K562 (cell line): Measurements from ENCODE around the gene SCRN2. TPM values are rescaled to one million over a fixed set of nuclear protein-coding genes. Genes with fewer than 3 reads are reported as not detected.

Experiments used
- ARID4B ChIP-seq: sonication (generic); formaldehyde crosslinking; IDR thresholded peaks from 2 replicates; pipeline ENCODE4 v1.8.0; 2022; ENCODE audit warnings: mild to moderate bottlenecking, missing genetic modification reagents
- CBX3 ChIP-seq, 2 experiments: IDR thresholded peaks; 1 replicate in 1 of 2; 2 replicates in 1 of 2; pipeline ENCODE4 v1.6.1; 2012; ENCODE audit warnings: inconsistent platforms in 2 of 2, low read length in 2 of 2, borderline replicate concordance in 1 of 2, control low read depth in 1 of 2
- CGGBP1 ChIP-seq: fragments of 250-450 bp; sonication (Bioruptor Pico); IDR thresholded peaks from 2 replicates; pipeline ENCODE4 v1.9.0; 2021; ENCODE audit warnings: mild to moderate bottlenecking
- E2F6 ChIP-seq, 2 experiments: IDR thresholded peaks; 2 replicates each; pipeline ENCODE4 v1.6.1; 2011; ENCODE audit warnings: borderline replicate concordance in 1 of 2, control low read depth in 1 of 2, low read depth in 1 of 2, low read length in 1 of 2, mild to moderate bottlenecking in 1 of 2, mixed read lengths in 1 of 2, moderate library complexity in 1 of 2; ENCODE audit not compliant: insufficient read depth in 1 of 2, insufficient read length in 1 of 2, poor library complexity in 1 of 2, severe bottlenecking in 1 of 2; ENCODE audit errors: extremely low read depth in 1 of 2
- EP300 ChIP-seq: IDR thresholded peaks from 2 replicates; pipeline ENCODE4 v1.6.1; 2012; ENCODE audit warnings: low read length, improper control_type of control experiment
- EP400 ChIP-seq: fragments of 450-650 bp; IDR thresholded peaks from 2 replicates; pipeline ENCODE4 v1.6.1; 2017; ENCODE audit warnings: antibody characterized with exemption, mild to moderate bottlenecking, moderate library complexity
- FOXA3 ChIP-seq, 2 experiments: fragments of 450-650 bp in 1 of 2; sonication (generic) in 1 of 2; formaldehyde crosslinking; IDR thresholded peaks in 1 of 2; conservative IDR thresholded peaks in 1 of 2; 2 replicates each; pipeline versions ENCODE4 v1.4.0 to v1.8.0; 2020 to 2022; ENCODE audit warnings: mild to moderate bottlenecking in 2 of 2, missing genetic modification reagents in 1 of 2
- HEY1 ChIP-seq: fragments of 250-450 bp; sonication (Bioruptor Pico); IDR thresholded peaks from 2 replicates; pipeline ENCODE4 v1.5.0; 2020; ENCODE audit warnings: mild to moderate bottlenecking, moderate library complexity, borderline replicate concordance
- POLR2AphosphoS2 ChIP-seq: IDR thresholded peaks from 2 replicates; pipeline ENCODE4 v1.6.1; 2012; ENCODE audit warnings: low read length, improper control_type of control experiment
- SMARCA5 ChIP-seq: fragments of 450-650 bp; IDR thresholded peaks from 2 replicates; pipeline ENCODE4 v1.6.1; 2016
- SMARCE1 ChIP-seq: fragments of 450-650 bp; IDR thresholded peaks from 2 replicates; pipeline ENCODE4 v1.7.1; 2016; ENCODE audit warnings: mild to moderate bottlenecking
- SRF ChIP-seq, 2 experiments: fragments of 250-450, 450-650 bp in 1 of 2; sonication (Bioruptor Pico) in 1 of 2; sonication (generic) in 1 of 2; formaldehyde crosslinking; IDR thresholded peaks; 2 replicates each; pipeline versions ENCODE4 v1.5.0 to v1.5.1; 2020 to 2022; ENCODE audit warnings: mild to moderate bottlenecking in 1 of 2, missing genetic modification reagents in 1 of 2
- ZBTB17 ChIP-seq: fragments of 450-650 bp; formaldehyde crosslinking; IDR thresholded peaks from 2 replicates; pipeline ENCODE4 v1.4.0; 2020; ENCODE audit warnings: mild to moderate bottlenecking
- ZBTB34 ChIP-seq: fragments of 250-450 bp; sonication (Bioruptor Pico); IDR thresholded peaks from 2 replicates; pipeline ENCODE4 v1.8.0; 2021; ENCODE audit warnings: mild to moderate bottlenecking, moderate library complexity
- ZNF518B ChIP-seq: fragments of 250-450 bp; sonication (Bioruptor Pico); IDR thresholded peaks from 2 replicates; pipeline ENCODE4 v1.5.0; 2021; ENCODE audit warnings: mild to moderate bottlenecking, moderate library complexity
- ZNF699 ChIP-seq: fragments of 250-450 bp; sonication (Bioruptor Pico); IDR thresholded peaks from 2 replicates; pipeline ENCODE4 v1.8.0; 2021; ENCODE audit warnings: mild to moderate bottlenecking, moderate library complexity; ENCODE audit not compliant: insufficient replicate concordance
- polyA plus RNA-seq, 8 experiments: library from polyadenylated mRNA; depleted of rRNA in 4 of 8; stranded (reverse) in 5 of 8; unstranded in 3 of 8; fragments of >200 nt; fragmentation: Nextera tagmentation in 2 of 8; fragmentation: Illumina TruSeq in 1 of 8; extraction: Ambion mirVana in 2 of 8; extraction: Trizol in 1 of 8; gene quantifications; 2 replicates each; pipeline versions ENCODE4 v1.2.1 to v1.2.3, GENCODE V29; 2011 to 2014; ENCODE audit warnings: inconsistent platforms in 1 of 8, missing spikeins in 1 of 8
- total RNA-seq, 7 experiments: library from RNA; depleted of rRNA in 6 of 7; stranded (reverse); fragments of >200 nt in 6 of 7; fragmentation: Illumina TruSeq in 2 of 7; extraction: Trizol in 2 of 7; gene quantifications; 2 replicates each; pipeline versions ENCODE4 v1.2.1 to v1.2.3, GENCODE V29; 2011 to 2021; ENCODE audit warnings: low replicate concordance in 1 of 7

SCRN2 gene
- total and polyA plus RNA-seq, 9 of the 15 experiments (the other 6 are each of a cell fraction or from before 2014, with no cell fraction given): 0.25 to 32.9 (median 13.6) TPM

GRCh38 chr17:47877368-47878034 is 36.4 kb upstream of the SCRN2 start (continued):
- 0 out of 4 replicates have a peak, but pooled peaks of 1 of the 2 experiments have one; percentile 9 for TF ChIP-seq SRF (CRISPR knock-in tag; IDR thresholded peaks at IDR 0.05)
- TF ChIP-seq CGGBP1: no peak
- peak; percentile 91 for TF ChIP-seq EP300
- no peak for TF ChIP-seq ZNF518B (CRISPR knock-in tag)
- no peak for TF ChIP-seq ZNF699 (CRISPR knock-in tag)
- no peak for TF ChIP-seq ARID4B (CRISPR knock-in tag)
- peak; percentile 80 for TF ChIP-seq SMARCE1
- no peak for TF ChIP-seq EP400
- TF ChIP-seq ZBTB34 (CRISPR knock-in tag): no peak
- no peak for TF ChIP-seq POLR2AphosphoS2
- no peak for TF ChIP-seq SMARCA5
- TF ChIP-seq CBX3 (IDR thresholded peaks at IDR 0.05; ENCODE audit: borderline replicate concordance in 1 of 2, low read length in 2 of 2): peak in 1 of 2 experiments; percentile 26; a peak in 1 of 3 replicates
- peak; percentile 57 for TF ChIP-seq ZBTB17 (CRISPR knock-in tag)
- TF ChIP-seq FOXA3 (CRISPR knock-in tag; conservative IDR thresholded peaks at IDR 0.05 in 1 of 2, IDR thresholded peaks at IDR 0.05 in 1 of 2): peak in 1 of 2 experiments; percentile 24; a peak in 1 of 4 replicates
- TF ChIP-seq E2F6 (IDR thresholded peaks at IDR 0.05; ENCODE audit: borderline replicate concordance in 1 of 2, extremely low read depth in 1 of 2, insufficient read depth in 1 of 2, insufficient read length in 1 of 2, low read depth in 1 of 2, low read length in 1 of 2, poor library complexity in 1 of 2, severe bottlenecking in 1 of 2): peak in 1 of 2 experiments; percentile 29
- TF ChIP-seq HEY1 (CRISPR knock-in tag): no peak
